ENCODE data around the gene ZNF639. TPM values are rescaled to one million over a fixed set of nuclear protein-coding genes. Genes with fewer than 3 reads are reported as not detected.

Gene ZNF639
- total RNA-seq, 4 donors from 2014 or later = 28.7 to 43.7 (median 39.7) TPM

DNA sequence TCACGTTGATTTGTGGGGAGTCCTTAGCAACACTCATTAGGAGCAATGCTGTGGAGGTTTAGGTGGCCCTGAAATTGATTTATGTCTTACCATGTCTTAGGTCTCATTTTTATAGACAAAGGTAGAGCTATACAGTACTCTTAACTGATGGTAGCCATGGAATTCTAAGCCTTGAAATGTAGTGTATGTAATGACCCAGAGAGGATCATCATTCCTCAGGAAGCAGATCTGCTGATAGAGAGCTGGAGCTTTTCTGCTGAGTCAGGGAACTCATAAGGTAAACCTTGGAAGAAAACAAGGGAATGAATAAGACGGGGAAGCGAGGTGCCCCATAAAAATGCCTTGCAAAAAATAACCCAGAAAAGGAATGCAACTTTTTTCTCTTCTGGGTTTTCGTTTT, 34.0 kb upstream of the ZNF639 start:
- Histone ChIP-seq H3K4me1 (no peaks in the 10 kb centered on the region), H3K9me3 (no peaks in the 10 kb centered on the region), H3K27me3 (no peaks in the 10 kb centered on the region), H3K36me3 (no peaks in the 10 kb centered on the region), H3K4me3 (no peak overlapping the region), H3K27ac (no peak overlapping the region)
- in situ Hi-C loops (cut with MboI; ENCODE audit: low sequenced_read_pairs in 4 of 4) = no loop called here
- DNase-seq = no peak
- no peak for ATAC-seq
- no peak for TF ChIP-seq POLR2A (IDR thresholded peaks at IDR 0.05)
- intact Hi-C loops (cut with DNase I; ENCODE audit: low total_unique reads) = no loop called here

DNA sequence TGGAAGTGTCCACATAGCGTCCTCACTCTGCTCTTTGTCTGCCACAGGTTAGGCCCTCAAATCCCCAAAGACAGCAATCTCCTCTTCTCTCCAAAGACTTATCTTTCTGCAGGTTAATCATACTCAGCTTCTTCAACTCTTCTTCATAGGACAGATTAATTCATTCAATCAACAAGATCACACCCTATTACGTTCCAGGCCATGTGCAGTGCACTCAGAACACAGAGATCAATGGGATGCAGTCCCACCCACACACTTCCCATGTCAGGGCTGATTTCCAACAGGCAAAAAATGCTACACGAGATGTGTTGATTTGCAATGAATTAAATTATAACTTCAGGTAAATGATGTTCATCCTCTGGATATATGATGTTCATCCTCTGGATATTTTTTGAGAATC, 33.5 kb upstream of the ZNF639 start:
- Histone ChIP-seq H3K4me1 (no peaks in the 10 kb centered on the region), H3K27ac (no peak overlapping the region), H3K4me3 (no peak overlapping the region), H3K36me3 (no peaks in the 10 kb centered on the region), H3K9me3 (no peaks in the 10 kb centered on the region), H3K27me3 (no peaks in the 10 kb centered on the region)
- in situ Hi-C loops (cut with MboI; ENCODE audit: low sequenced_read_pairs in 4 of 4) (no loop called here), intact Hi-C loops (cut with DNase I; ENCODE audit: low total_unique reads) (no loop called here)
- DNase-seq = no peak
- no peak for ATAC-seq
- TF ChIP-seq POLR2A (IDR thresholded peaks at IDR 0.05) = no peak
- TF ChIP-seq, protein P1, sequence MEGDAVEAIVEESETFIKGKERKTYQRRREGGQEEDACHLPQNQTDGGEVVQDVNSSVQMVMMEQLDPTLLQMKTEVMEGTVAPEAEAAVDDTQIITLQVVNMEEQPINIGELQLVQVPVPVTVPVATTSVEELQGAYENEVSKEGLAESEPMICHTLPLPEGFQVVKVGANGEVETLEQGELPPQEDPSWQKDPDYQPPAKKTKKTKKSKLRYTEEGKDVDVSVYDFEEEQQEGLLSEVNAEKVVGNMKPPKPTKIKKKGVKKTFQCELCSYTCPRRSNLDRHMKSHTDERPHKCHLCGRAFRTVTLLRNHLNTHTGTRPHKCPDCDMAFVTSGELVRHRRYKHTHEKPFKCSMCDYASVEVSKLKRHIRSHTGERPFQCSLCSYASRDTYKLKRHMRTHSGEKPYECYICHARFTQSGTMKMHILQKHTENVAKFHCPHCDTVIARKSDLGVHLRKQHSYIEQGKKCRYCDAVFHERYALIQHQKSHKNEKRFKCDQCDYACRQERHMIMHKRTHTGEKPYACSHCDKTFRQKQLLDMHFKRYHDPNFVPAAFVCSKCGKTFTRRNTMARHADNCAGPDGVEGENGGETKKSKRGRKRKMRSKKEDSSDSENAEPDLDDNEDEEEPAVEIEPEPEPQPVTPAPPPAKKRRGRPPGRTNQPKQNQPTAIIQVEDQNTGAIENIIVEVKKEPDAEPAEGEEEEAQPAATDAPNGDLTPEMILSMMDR (IDR thresholded peaks at IDR 0.05 in 4 of 5, conservative IDR thresholded peaks at IDR 0.05 in 1 of 5) = no peak

DNA sequence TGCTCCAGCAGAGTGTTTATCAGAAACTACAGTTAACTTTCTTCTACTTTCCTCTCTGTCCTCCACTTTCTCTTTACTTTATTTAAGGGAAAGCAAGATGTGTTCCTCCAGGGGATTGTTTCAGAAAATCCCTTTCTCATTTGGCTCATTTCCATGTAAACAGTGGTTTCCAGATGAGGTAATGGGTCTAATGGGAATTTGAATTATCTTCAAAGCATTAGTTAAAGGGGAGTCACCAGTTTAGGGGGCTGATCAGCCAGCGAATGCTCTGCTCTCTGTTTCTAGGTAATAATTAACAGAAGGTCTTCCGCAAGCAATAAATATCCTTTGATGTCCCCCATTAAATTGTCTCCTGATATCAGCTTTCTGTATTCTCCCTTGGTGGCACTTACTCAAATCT, 30.4 kb upstream of the ZNF639 start:
- in situ Hi-C loops (cut with MboI; ENCODE audit: low sequenced_read_pairs in 4 of 4) (no loop called here), intact Hi-C loops (cut with DNase I; ENCODE audit: low total_unique reads) (no loop called here)
- no peaks in the 10 kb centered on the region for H3K36me3 ChIP-seq
- ATAC-seq (no peak), DNase-seq (no peak)
- H3K27ac ChIP-seq = no peak overlapping the region
- H3K4me1 ChIP-seq = no peaks in the 10 kb centered on the region
- no peaks in the 10 kb centered on the region for H3K27me3 ChIP-seq
- TF ChIP-seq, protein P1 (IDR thresholded peaks at IDR 0.05 in 4 of 5, conservative IDR thresholded peaks at IDR 0.05 in 1 of 5) = no peak
- no peak for TF ChIP-seq POLR2A (IDR thresholded peaks at IDR 0.05)
- no peaks in the 10 kb centered on the region for H3K9me3 ChIP-seq
- H3K4me3 ChIP-seq = no peak overlapping the region

DNA sequence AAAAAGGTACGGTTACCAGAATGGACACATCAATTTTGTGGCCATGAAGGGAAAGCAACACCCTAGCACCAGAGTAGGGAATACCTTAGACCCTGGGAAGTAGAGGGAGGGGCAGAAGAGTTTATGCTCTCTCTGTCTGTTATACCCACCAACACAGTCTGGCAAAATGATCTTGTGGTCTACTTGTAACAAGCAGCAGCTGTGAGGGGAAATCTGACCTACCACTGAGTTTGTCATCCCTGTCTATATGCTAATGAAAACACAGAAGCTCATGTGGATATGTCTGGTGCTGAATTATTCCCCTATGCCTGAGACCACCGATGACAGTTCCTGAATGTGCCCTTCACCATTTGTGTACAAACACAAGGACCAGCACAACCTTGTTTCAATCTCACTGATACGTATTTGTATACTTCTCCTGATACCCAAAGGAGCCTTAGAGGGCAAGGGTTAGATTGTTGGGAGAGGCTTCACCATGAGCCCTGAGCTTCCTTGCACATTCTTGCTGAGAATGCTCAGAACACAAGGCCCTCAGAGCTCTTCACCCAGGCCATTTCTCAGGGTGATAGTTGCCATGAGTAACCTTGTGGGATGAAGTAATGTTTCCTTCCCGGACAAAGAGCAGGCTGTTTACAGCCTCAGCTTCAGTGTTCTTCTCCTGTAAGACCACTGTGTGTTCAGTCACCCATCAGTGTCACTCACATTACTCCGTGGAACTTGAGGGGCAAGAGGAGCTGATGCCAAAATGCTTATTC, 24.7 kb upstream of the ZNF639 start:
- intact Hi-C loops (cut with DNase I; ENCODE audit: low total_unique reads) = no loop called here
- Histone ChIP-seq H3K27ac (no peak overlapping the region), H3K36me3 (no peaks in the 10 kb centered on the region), H3K4me3 (no peak overlapping the region), H3K9me3 (no peaks in the 10 kb centered on the region), H3K27me3 (no peaks in the 10 kb centered on the region), H3K4me1 (no peaks in the 10 kb centered on the region)
- ATAC-seq (no peak), DNase-seq (no peak)
- in situ Hi-C loops (cut with MboI; ENCODE audit: low sequenced_read_pairs in 4 of 4) = no loop called here
- no peak for TF ChIP-seq POLR2A (IDR thresholded peaks at IDR 0.05)
- TF ChIP-seq, protein P1 (IDR thresholded peaks at IDR 0.05 in 4 of 5, conservative IDR thresholded peaks at IDR 0.05 in 1 of 5) = no peak

DNA sequence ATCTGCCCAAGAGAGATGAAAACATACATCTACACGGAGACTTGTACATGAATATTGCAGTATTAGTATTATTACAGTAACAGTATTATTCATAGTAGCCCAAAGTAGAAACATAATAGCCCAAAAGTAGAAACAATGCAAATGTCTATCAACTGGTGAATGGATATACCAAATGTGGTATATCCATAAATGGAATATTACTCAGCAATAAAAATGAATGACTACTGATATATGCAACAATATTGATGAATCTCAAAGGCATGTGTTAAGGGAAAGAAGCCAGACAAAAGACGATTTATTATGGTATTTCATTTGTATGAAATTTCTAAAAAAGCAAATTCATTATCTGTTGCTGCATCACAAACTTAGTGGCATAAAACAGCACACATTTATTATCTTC, 23.5 kb upstream of the ZNF639 start:
- ATAC-seq (no peak), DNase-seq (no peak)
- no peaks in the 10 kb centered on the region for H3K27me3 ChIP-seq
- in situ Hi-C loops (cut with MboI; ENCODE audit: low sequenced_read_pairs in 4 of 4) (no loop called here), intact Hi-C loops (cut with DNase I; ENCODE audit: low total_unique reads) (no loop called here)
- H3K27ac ChIP-seq = no peak overlapping the region
- H3K9me3 ChIP-seq = no peaks in the 10 kb centered on the region
- TF ChIP-seq, protein P1 (IDR thresholded peaks at IDR 0.05 in 4 of 5, conservative IDR thresholded peaks at IDR 0.05 in 1 of 5) = no peak
- TF ChIP-seq POLR2A (IDR thresholded peaks at IDR 0.05) = no peak
- H3K4me1 ChIP-seq = no peaks in the 10 kb centered on the region
- H3K36me3 ChIP-seq = no peaks in the 10 kb centered on the region
- no peak overlapping the region for H3K4me3 ChIP-seq

All from gastrocnemius medialis (tissue), 4 donors.